A204.1 (cell line): ENCODE measurements around the gene GOLGA3.
"Not testable (repeated sequence)": the region's sequence is repeated elsewhere in the genome, so short reads cannot be mapped to it uniquely, and the experiment has no call there.

ENCODE experiments used
- FAIRE-seq: peaks from 2 replicates; lab custom pipeline; 2012; peaks lifted over from hg19 to GRCh38; lab: Jason Lieb, UNC

The GOLGA3 gene

GRCh38 chr12:132814232-132814631, 14.4 kb downstream of the GOLGA3 start:
- no peak for FAIRE-seq

- FAIRE-seq, result no peak
These were observed 15.2 kb downstream of the GOLGA3 start for GRCh38 chr12:132813443-132813842.

- FAIRE-seq, result no peak
These were observed 15.9 kb downstream of the GOLGA3 start for GRCh38 chr12:132812631-132813305.

DNA sequence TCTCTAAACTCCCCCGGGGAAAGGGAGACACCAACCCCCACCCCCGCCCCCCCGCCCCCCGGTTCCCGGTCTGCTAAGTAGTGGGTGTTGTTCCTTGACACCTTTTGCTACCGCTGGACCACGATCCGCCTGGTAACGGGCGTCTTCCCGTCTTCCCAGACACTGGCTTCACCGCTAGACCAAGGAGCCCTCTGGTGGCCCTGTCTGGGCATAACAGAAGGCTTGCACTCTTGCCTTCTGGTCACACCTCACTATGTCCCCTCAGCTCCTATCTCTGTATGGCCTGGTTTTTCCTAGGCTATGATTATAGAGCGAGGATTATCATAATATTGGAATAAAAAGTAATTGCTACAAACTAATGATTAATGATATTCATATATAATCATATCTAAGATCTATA, 19.3 kb downstream of the GOLGA3 start:
- not testable (repeated sequence) for FAIRE-seq

GRCh38 chr12:132807295-132808092, 21.2 kb downstream of the GOLGA3 start:
- no peak for FAIRE-seq

GRCh38 chr12:132806857-132807256, 21.8 kb downstream of the GOLGA3 start:
- FAIRE-seq, result no peak

- no peak for FAIRE-seq
These were observed 24.2 kb downstream of the GOLGA3 start for GRCh38 chr12:132804426-132804861.

DNA sequence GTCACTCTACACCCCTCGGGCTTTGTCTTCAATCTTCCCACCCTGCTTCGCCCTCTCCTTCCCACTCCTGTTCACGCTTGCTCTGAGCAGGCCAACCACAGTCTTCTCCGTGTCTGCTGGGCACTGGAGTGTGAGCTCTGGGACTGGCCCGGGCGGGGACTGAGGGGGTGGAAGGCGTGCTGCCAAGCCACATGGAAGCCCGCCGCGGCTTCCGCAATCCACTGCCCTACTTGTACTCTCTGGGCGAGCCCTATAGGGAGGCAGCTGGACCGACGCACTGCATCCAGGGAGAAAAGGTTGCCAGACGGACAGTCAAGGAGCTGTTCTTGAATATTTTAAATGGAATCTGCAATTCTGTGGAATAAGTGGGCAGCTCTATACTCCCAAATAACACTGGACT, 24.8 kb downstream of the GOLGA3 start:
- no peak for FAIRE-seq

- FAIRE-seq, result no peak
These were observed 25.5 kb downstream of the GOLGA3 start for GRCh38 chr12:132803125-132803524.

DNA sequence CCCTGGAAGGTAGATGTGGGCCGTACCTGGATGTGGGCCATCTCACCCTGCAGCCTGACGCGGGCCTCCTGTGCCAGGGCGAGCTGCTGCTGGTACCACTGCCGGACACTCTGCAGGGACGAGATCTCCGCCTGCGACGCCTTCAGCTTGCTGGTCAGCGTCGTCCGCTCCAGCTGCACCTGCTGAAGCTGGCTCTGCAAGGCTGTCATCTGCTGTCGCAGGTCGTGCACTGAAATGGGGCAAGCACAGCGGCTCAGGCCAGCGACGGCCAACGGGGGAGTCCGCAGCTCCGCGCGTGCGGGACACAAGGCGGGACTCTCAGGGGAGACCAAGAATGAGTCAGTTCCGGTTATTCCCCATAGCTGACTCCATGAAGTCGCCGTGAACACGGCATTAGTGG, 26.9 kb downstream of the GOLGA3 start:
- FAIRE-seq, result no peak

- no peak for FAIRE-seq
These were observed 29.8 kb downstream of the GOLGA3 start for GRCh38 chr12:132798836-132799235.

DNA sequence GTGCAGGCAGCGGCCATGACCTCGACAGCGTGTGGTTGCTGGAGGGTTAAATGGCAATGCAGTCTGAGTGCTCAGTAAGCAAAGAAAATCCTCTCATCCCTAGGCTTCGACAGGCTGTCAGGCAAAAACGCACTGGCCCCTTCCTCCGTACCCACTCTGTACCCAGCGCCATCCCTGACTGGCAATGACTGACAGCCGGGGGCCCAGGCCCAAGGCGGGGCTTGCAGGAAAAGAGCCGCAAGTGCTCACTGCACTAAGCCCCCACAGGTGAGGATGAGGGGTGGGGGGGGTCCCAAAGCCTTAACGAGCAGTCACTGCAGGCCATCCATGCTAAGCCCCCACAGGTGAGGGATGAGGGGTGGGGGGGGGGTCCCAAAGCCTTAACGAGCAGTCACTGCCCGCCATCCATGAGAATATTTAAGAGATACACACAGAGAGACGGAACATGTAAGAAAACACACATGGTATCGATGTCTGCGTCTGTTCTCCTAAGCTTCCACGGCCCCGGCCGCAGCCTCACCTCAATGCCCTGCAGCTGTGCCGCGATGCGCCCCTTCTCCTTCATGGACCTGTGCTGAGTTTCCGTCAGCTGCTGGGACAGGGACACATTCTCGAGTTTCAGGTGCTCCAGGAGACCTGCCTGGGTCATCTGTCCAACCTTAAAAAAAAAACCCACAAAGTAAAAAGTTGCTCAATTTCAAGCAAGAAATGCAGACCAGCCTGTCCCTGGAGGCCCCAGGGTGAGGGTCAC, 30.7 kb downstream of the GOLGA3 start:
- no peak for FAIRE-seq

- FAIRE-seq, result no peak
These were observed 32.8 kb downstream of the GOLGA3 start for GRCh38 chr12:132795847-132796246.

GRCh38 chr12:132791940-132792339, 36.7 kb downstream of the GOLGA3 start:
- not testable (repeated sequence) for FAIRE-seq

DNA sequence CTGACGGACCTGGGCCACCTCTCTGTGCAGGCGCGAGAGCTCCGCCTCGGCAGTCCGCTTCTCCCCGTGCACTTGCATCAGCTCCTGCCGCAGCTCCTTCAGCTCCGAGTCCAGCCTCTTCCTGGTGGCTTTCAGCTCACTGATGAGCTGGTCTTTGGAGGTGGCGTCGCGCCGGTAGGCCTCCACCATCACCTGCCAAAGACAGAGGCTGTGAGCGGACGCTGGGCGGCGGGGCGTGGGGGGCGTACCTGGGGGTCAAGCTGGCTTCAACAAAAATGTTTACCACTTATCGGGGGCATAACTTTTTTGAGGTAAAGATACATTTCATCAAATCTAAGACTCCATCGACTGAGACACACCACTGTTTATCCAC, 39.6 kb downstream of the GOLGA3 start:
- FAIRE-seq, result no peak

- FAIRE-seq, result no peak
These were observed 40.1 kb downstream of the GOLGA3 start for GRCh38 chr12:132788375-132789098.

DNA sequence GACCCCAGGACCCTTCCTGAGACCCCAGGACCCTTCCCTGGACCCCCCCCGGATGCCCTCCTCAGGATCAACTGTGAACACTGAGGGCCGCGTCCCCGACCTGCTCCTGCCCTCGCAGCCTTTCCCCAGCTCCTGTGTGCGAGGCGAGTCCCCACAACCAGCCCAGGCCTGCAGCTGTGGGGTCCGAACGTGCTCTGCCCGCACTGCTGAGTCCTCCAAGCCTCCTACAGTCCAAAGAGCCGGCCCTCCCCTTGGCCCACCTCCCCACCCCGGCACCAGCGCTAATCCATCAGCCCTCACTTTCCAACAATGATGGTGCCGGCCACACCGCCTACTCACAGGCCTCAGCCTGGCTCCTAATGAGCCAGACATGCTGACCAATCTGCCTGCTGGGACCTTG, 40.8 kb downstream of the GOLGA3 start:
- no peak for FAIRE-seq

DNA sequence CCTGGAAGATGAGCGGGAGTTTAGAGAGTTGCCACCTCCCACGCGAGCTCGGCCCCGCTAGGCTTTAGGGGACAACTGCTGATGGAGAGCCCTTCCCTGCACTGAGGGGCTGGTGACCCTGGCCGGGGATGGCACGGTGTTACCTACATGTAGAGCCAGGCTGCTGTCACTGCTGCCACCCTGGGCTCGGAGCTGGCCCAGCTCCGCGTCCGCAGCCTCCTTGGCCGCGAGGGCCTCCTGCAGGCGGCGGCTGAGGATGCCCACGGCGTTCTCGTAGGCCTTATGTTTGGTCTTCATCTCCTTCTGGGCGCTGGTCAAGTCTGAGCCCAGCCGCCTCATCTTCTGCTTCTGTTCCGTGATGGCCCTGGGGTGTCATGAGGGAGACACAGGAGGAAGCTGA, 42.5 kb downstream of the GOLGA3 start:
- no peak for FAIRE-seq

DNA sequence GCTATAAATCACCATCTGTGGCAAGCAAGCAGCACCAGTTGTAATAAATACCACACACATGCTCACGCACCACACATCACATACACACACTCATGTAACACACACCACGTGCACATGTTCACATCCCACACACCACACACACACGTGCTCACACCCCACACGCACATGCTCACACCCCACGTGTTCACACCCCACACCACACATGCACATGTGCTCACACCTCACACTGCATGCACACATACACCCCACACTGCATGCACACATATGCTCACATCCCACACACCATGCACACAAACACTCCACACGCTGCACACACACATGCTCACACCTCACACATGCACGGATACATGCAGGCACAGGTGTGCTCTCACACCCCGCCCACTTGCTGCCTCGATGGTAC, 44.1 kb downstream of the GOLGA3 start:
- FAIRE-seq, result no peak

- FAIRE-seq, result no peak
These were observed 44.6 kb downstream of the GOLGA3 start for GRCh38 chr12:132783917-132784531.

GRCh38 chr12:132781938-132782337, 46.7 kb downstream of the GOLGA3 start:
- no peak for FAIRE-seq

DNA sequence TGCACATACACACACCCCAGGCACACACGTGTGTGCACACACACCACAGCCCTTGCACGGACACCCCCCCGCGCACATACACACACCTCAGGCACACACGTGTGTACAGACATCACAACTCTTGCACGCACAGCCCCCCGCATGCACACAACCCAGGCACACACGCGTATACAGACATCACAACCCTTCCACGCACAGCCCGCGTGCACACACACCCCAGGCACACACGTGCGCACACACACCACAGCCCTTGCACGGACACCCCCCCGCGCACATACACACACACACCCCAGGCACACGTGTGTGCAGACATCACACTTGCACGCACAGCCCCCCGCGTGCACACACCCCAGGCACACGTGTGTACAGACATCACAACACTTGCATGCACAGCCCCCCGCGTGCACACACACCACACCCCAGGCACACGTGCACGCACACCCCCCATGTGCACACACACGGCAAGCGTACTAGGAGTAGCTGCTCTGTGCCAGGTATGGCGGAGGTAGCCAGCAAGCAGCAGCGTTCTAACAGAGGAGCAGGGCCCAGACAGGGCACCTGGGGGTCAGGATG, 48.8 kb downstream of the GOLGA3 start:
- FAIRE-seq, result no peak
